ENCODE results near the gene ASS1. TPM values are rescaled to one million over a fixed set of nuclear protein-coding genes. Genes with fewer than 3 reads are reported as not detected.

Gene ASS1
- total and polyA plus RNA-seq, 2 of the 13 experiments (the other 11 are each of a cell fraction or from before 2014, with no cell fraction given), result 77.6 to 122 TPM

- no peak for TF ChIP-seq ZNF280B (CRISPR knock-in tag; IDR thresholded peaks at IDR 0.05; ENCODE audit: borderline replicate concordance)
- TF ChIP-seq SETDB1 (CRISPR knock-in tag; IDR thresholded peaks at IDR 0.05; ENCODE audit: borderline replicate concordance), result no peak
- peak; percentile 59 for TF ChIP-seq PAXIP1 (CRISPR knock-in tag; conservative IDR thresholded peaks at IDR 0.05)
- TF ChIP-seq PHF21A (CRISPR knock-in tag; IDR thresholded peaks at IDR 0.05), result 0 out of 2 replicates have a peak, but pooled peaks have one; percentile 48
- TF ChIP-seq PRMT3 (CRISPR knock-in tag; IDR thresholded peaks at IDR 0.05; ENCODE audit: borderline replicate concordance, low read depth), result no peak
- peak; percentile 86 for TF ChIP-seq ZNF343 (CRISPR knock-in tag; IDR thresholded peaks at IDR 0.05)
- no peak for TF ChIP-seq TFAP4 (IDR thresholded peaks at IDR 0.05; ENCODE audit: borderline replicate concordance, low read depth)
- TF ChIP-seq KAT8 (CRISPR knock-in tag; IDR thresholded peaks at IDR 0.05), result no peak
- TF ChIP-seq ZXDC (CRISPR knock-in tag; IDR thresholded peaks at IDR 0.05), result no peak; the same call in 1 of the 2 replicates
- no peak for TF ChIP-seq POLR2G (IDR thresholded peaks at IDR 0.05; ENCODE audit: low read depth, low read length)
- TF ChIP-seq ZNF230 (CRISPR knock-in tag; IDR thresholded peaks at IDR 0.05), result no peak
- no peak; the same call in 1 of the 2 replicates for TF ChIP-seq ZNF678 (CRISPR knock-in tag; IDR thresholded peaks at IDR 0.05)
- no peak for TF ChIP-seq IRF9 (CRISPR knock-in tag; IDR thresholded peaks at IDR 0.05; ENCODE audit: borderline replicate concordance)
- no peak for TF ChIP-seq SMAD1 (CRISPR knock-in tag; IDR thresholded peaks at IDR 0.05; ENCODE audit: borderline replicate concordance, low read depth)
- no peak for TF ChIP-seq ZNF552 (CRISPR knock-in tag; IDR thresholded peaks at IDR 0.05; ENCODE audit: borderline replicate concordance)
- TF ChIP-seq ADNP (CRISPR knock-in tag; IDR thresholded peaks at IDR 0.05), result peak; percentile 33; the same call in 1 of the 2 replicates
- TF ChIP-seq AKAP8 (CRISPR knock-in tag; IDR thresholded peaks at IDR 0.05), result 0 out of 2 replicates have a peak, but pooled peaks have one; percentile 25
- TF ChIP-seq NCOA5 (CRISPR knock-in tag; IDR thresholded peaks at IDR 0.05), result no peak
- no peak for TF ChIP-seq FIP1L1 (IDR thresholded peaks at IDR 0.05; ENCODE audit: borderline replicate concordance, insufficient read depth, low read depth, low read length)
Observed at GRCh38 chr9:130433168-130433946, 11.4 kb upstream of the ASS1 start (continued).

All from HepG2 (cell line).